Progenitor cell of endocrine pancreas (in vitro differentiated cells): ENCODE data around the gene TMEM170B. TPM values are rescaled to one million over a fixed set of nuclear protein-coding genes. Genes with fewer than 3 reads are reported as not detected.

Experiments
- DNase-seq: peaks from one replicate; pipeline ENCODE4 v3.0.0; 2021; ENCODE audit warnings: low spot score; ENCODE audit not compliant: unreplicated experiment
- H3K27ac Mint-ChIP-seq: 2 replicates; pipeline ENCODE4 v1.8.0; 2021; ENCODE audit warnings: mild to moderate bottlenecking, moderate library complexity, mixed read lengths
- H3K27me3 Mint-ChIP-seq: 2 replicates; pipeline ENCODE4 v1.8.0; 2021; ENCODE audit warnings: mixed read lengths
- H3K36me3 Mint-ChIP-seq: 2 replicates; pipeline ENCODE4 v1.8.0; 2022; ENCODE audit warnings: mixed read lengths; ENCODE audit not compliant: insufficient read depth
- H3K4me1 Mint-ChIP-seq: 2 replicates; pipeline ENCODE4 v1.8.0; 2021; ENCODE audit warnings: low read depth, mixed read lengths
- H3K4me3 Mint-ChIP-seq: 2 replicates; pipeline ENCODE4 v1.8.0; 2021; ENCODE audit warnings: low read depth, mild to moderate bottlenecking, moderate library complexity, mixed read lengths
- H3K9me3 Mint-ChIP-seq: 2 replicates; pipeline ENCODE4 v1.8.0; 2021; ENCODE audit warnings: low read depth, mixed read lengths
- total RNA-seq: library from RNA; stranded (reverse); gene quantifications from 2 replicates; pipeline ENCODE4 v1.2.1, GENCODE V29; 2021
- TF ChIP-seq, protein P1 (sequence below): fragments of 200-600 bp; sonication (generic); IDR thresholded peaks from one replicate; pipeline ENCODE4 v1.5.0; 2021; ENCODE audit warnings: antibody characterized with exemption, mild to moderate bottlenecking; ENCODE audit not compliant: unreplicated experiment

The TMEM170B gene
- total RNA-seq, 1 donor from 2014 or later, result 7.6 TPM

DNA sequence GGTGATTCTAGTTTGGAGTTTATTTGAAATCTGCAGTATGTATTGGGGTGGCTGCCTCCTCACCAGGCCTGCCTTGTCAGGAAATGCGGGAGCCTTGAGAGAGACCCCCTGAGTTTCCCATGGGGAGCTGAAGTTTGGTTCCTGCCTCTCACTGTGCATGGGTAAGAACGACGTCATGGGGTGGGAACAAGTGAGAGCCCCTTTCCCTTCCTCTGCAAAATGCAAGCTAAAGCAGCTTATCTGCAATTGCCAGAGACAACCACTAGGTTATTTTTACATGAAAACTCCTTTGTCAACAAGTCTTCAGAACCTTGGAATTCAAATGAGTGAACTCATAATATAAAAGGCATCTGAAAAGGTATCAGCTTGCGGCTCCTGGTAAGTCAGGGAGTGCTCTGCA is 58.4 kb downstream of the TMEM170B start:
- no peak overlapping the region for H3K4me3 Mint-ChIP-seq
- no peak for DNase-seq
- H3K4me1 Mint-ChIP-seq, result peaks cover 8% of the 10 kb centered on the region
- no peaks in the 10 kb centered on the region for H3K36me3 Mint-ChIP-seq
- no peak overlapping the region for H3K27ac Mint-ChIP-seq
- H3K27me3 Mint-ChIP-seq, result peaks cover 4% of the 10 kb centered on the region
- TF ChIP-seq, protein P1, sequence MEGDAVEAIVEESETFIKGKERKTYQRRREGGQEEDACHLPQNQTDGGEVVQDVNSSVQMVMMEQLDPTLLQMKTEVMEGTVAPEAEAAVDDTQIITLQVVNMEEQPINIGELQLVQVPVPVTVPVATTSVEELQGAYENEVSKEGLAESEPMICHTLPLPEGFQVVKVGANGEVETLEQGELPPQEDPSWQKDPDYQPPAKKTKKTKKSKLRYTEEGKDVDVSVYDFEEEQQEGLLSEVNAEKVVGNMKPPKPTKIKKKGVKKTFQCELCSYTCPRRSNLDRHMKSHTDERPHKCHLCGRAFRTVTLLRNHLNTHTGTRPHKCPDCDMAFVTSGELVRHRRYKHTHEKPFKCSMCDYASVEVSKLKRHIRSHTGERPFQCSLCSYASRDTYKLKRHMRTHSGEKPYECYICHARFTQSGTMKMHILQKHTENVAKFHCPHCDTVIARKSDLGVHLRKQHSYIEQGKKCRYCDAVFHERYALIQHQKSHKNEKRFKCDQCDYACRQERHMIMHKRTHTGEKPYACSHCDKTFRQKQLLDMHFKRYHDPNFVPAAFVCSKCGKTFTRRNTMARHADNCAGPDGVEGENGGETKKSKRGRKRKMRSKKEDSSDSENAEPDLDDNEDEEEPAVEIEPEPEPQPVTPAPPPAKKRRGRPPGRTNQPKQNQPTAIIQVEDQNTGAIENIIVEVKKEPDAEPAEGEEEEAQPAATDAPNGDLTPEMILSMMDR, result peak; percentile 13
- peaks cover 4% of the 10 kb centered on the region for H3K9me3 Mint-ChIP-seq

DNA sequence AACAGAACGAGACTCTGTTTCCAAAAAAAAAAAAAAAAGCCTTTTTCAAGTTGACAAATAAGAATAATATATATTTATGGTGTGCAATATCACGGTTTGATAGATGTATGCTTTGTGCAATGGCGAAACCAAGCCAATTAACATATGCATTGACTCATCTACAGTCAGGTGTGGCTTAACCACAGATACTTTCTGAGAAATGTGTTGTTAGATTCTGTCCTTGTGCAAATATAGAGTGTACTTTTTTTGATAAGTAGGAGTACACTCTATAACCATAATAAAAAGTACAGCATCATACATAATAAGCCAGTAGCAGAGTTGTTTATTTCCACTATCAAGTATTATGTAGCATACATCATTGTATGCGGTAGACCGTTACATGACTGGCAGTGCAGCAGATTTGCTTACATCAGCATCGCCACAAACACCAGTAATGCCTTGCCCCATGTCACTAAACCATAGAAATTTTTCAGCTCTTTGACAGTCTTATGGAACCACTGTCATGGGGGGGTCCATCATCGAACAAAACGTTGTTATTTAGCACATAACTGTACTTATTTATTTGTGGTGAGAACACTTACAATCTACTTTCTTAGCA is 59.2 kb downstream of the TMEM170B start:
- no peak for DNase-seq
- peaks cover 4% of the 10 kb centered on the region for H3K9me3 Mint-ChIP-seq
- peaks cover 8% of the 10 kb centered on the region for H3K4me1 Mint-ChIP-seq
- H3K36me3 Mint-ChIP-seq, result no peaks in the 10 kb centered on the region
- no peak overlapping the region for H3K4me3 Mint-ChIP-seq
- H3K27ac Mint-ChIP-seq, result no peak overlapping the region
- TF ChIP-seq, protein P1, result no peak
- peaks cover 4% of the 10 kb centered on the region for H3K27me3 Mint-ChIP-seq

DNA sequence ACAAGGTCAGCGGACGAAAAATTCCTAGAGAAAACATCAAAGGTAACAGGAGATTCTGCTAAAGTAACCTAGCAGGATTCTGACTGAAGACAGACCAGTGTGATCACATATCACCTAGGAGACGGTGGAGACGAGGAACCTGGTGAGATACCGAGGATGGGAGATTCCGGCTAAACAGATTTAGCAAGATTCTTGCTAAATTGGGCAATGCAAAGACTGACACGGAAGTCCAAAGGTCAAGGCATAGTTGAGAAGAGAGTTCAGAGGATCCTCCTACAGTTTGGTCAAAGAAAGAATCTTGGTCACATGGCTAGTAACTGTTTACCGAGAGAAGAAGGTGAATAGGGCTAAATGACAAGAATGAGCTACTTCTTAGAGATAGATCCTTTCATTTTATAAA is 61.1 kb downstream of the TMEM170B start:
- no peaks in the 10 kb centered on the region for H3K9me3 Mint-ChIP-seq
- H3K27ac Mint-ChIP-seq, result no peak overlapping the region
- TF ChIP-seq, protein P1, result no peak

DNA sequence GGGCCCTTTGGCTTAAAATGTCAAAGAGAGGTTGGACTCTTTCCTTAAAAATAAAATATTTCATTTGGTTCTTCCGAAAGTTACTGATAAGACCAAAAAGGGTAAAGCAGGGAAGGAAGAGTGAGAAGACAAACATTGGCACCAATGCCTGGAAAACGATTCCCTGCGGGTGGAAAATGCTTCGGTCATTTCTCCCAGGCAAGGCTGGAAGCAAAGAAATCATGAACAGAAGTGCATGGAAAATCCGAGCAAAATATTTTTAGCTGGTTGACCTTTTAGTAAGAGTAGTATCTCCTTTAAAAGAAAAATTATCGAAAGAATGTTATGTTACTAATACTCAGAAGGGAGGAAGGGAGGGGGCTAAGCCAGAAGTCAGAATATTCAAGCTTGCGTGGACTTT is 62.7 kb downstream of the TMEM170B start:
- Mint-ChIP-seq H3K4me1 (peaks cover 15% of the 10 kb centered on the region), H3K27ac (no peak overlapping the region), H3K36me3 (no peaks in the 10 kb centered on the region)

More for the DNA sequence above, 61.1 kb downstream of the TMEM170B start:
- Mint-ChIP-seq H3K4me3 (no peak overlapping the region), H3K4me1 (peaks cover 19% of the 10 kb centered on the region), H3K27me3 (peaks cover 3% of the 10 kb centered on the region), H3K36me3 (no peaks in the 10 kb centered on the region)
- no peak for DNase-seq

DNA sequence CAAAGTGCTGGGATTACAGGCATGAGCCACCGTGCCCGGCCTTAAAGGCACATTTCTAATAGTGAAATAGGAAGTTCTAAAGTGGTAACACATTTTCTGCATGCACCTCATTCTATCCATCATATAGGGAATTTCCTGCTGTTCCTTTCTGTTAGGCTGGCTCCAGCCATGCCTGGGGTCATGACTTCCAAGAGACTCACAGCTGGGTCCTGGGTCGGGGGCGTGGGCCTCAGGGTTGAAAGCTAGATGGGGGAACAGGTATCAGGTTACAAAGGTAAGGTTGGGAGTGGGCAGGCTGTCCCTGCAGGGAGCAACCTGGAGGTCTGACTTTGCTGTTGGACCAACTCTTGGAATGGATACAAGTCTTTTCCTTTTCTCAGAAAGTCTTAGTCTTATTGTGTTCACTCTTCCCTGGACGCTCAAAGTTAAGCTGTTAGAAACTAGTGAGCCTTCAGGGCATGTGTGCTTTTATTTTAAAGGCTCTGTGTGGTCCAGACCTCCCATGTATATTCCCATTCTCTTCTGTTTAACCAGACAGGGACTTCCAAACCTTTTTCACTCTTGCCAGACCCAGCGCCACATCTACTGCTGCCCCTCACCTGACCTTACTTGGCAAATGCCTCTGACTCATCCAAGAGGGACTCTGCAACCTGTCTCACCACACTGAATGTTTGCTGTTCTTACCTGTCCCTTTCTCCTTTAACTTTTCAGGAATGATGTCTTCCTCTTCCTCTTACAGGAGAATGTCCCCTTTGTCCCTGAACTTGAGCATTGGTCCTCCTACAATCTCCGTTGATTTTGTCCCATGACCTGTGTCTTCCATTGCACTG is 64.4 kb downstream of the TMEM170B start:
- TF ChIP-seq, protein P1, result no peak
- Mint-ChIP-seq H3K27me3 (peaks cover 3% of the 10 kb centered on the region), H3K27ac (no peak overlapping the region), H3K36me3 (no peaks in the 10 kb centered on the region), H3K4me1 (peaks cover 22% of the 10 kb centered on the region), H3K9me3 (no peaks in the 10 kb centered on the region), H3K4me3 (no peak overlapping the region)
- DNase-seq, result no peak

More for the DNA sequence above, 62.7 kb downstream of the TMEM170B start:
- DNase-seq, result no peak
- TF ChIP-seq, protein P1, result no peak
- Mint-ChIP-seq H3K9me3 (no peaks in the 10 kb centered on the region), H3K4me3 (no peak overlapping the region), H3K27me3 (peaks cover 3% of the 10 kb centered on the region)
